Mucosa of gallbladder (tissue), 1 donor: ENCODE data around the gene VDAC1. TPM values are rescaled to one million over a fixed set of nuclear protein-coding genes. Genes with fewer than 3 reads are reported as not detected.
"Not testable (repeated sequence)": the region's sequence is repeated elsewhere in the genome, so short reads cannot be mapped to it uniquely, and the experiment has no call there.

ENCODE experiments used
- DNase-seq: peaks from one replicate; pipeline ENCODE4 v3.0.0-alpha.2; 2020; ENCODE audit warnings: low spot score
- total RNA-seq: library from RNA; stranded (reverse); gene quantifications from one replicate; pipeline ENCODE4 v1.2.1, GENCODE V29; 2021
- donor health status: DM: no; HTN: no; CAD: no.

The VDAC1 gene
- total RNA-seq, 1 donor from 2014 or later = 222 TPM

GRCh38 chr5:133942614-133943474 is 61.9 kb downstream of the VDAC1 start:
- DNase-seq = peak; percentile 42

- DNase-seq = no peak
Observed at GRCh38 chr5:133941456-133942196, 63.1 kb downstream of the VDAC1 start.

- DNase-seq = no peak
Observed at GRCh38 chr5:133939668-133940067, 65.1 kb downstream of the VDAC1 start.

DNA sequence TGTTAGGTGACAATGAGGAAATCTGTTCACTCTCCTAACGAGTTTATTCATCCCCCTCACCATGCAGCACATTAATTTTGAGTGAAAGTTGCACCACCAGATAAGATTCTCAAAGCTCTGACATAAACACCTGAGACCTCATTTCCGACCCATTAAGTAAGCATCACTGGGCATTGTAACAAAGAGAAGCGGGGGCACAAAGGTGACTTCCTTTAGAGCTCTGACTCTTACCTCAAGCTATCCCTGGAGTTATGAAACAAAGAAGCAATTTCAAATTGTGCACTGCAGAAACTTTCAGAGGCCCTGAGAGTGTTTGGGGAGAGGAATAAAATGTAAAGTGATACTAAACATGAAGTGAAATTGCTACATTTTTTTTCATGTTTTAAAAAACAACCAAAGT is 65.8 kb downstream of the VDAC1 start:
- DNase-seq = peak; percentile 29

DNA sequence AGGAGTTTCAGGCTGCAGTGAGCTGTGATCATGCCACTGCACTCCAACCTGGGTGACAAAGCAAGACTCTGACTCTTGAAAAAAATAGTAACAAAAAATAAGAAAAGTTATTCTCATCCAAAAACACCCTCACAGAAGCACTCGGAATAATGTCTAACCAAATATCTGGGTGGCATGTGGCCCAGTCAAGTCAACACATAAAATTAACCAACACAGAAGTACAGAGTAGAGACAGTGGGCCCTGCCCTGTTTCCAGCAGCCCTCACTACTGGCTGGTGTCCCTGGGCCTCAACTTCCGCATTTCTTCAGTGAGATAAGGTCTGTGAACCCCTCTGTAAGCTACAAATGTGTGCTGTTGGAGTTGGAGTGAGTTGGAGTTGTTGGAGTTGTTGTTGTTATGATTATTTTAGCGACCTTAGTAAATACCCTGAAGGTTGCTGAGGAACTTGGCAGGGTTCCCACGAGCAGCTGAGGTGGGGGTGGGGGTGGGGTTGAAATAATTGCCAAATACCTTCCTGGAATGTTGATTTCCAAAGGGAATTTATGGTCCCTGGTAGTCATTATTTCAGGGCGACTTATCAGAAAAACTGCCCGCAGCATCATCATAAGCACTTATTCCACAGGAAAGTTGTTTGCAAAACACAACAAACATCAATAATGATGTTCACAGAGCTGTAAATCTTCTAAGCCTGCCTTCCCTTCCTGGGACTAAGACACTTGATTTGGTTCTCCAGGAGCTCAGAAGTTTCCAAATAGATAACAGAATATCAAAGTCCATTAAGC is 66.5 kb downstream of the VDAC1 start:
- DNase-seq = peak; percentile 33

DNA sequence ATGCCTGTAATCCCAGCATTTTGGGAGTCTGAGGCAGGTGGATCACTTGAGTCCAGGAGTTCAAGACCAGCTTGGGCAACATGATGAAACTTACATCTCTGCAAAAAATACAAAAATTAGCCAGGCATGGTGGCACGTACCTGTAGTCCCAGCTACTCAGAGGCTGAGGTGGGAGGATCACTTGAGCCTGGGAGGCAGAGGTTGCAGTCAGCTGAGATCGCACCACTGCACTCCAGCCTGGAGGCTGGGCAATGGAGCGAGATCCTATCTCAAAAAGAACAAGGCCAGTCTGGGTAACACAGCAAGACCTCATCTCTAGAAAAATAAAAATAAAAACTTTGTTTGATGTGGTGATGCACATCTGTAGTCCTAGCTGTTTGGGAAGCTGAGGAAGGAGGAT is 67.1 kb downstream of the VDAC1 start:
- not testable (repeated sequence) for DNase-seq

- DNase-seq = no peak
Observed at GRCh38 chr5:133936651-133937015, 68.1 kb downstream of the VDAC1 start.

GRCh38 chr5:133935991-133936650 is 68.7 kb downstream of the VDAC1 start:
- not testable (repeated sequence) for DNase-seq

GRCh38 chr5:133935667-133935940 is 69.2 kb downstream of the VDAC1 start:
- no peak for DNase-seq

- DNase-seq = no peak
Observed at GRCh38 chr5:133934822-133935666, 69.7 kb downstream of the VDAC1 start.

- DNase-seq = no peak
Observed at GRCh38 chr5:133934311-133934710, 70.5 kb downstream of the VDAC1 start.

DNA sequence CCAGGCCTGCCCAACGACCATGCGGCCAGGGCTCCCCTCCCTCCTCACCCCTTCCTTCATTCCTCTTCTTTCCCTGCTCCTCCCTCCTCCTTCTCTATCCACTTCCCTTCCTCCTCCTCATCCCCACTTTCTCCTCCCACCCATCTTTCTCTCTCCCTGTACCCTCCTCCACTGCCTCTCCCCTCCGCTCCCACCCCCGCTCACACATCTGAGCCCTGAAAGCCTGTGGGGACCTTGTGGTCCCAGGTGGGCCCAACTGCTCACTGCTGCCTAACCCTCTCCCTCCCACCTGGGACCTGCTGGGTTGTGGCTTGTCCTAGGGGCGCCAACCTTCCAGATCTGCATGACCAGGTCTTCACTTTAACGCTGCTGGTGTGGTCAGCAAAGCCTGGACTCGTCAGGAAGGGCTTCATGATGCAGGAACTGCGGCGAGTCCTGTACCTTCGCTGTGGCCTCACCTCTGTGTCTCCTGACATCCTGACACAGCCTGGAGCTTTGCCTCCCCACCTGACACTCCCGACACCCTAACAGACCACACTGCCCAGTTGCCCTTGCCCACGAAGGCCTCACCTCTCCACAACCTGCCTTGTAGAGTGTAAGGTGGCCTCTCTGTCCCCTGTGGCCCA is 71.0 kb downstream of the VDAC1 start:
- no peak for DNase-seq

DNA sequence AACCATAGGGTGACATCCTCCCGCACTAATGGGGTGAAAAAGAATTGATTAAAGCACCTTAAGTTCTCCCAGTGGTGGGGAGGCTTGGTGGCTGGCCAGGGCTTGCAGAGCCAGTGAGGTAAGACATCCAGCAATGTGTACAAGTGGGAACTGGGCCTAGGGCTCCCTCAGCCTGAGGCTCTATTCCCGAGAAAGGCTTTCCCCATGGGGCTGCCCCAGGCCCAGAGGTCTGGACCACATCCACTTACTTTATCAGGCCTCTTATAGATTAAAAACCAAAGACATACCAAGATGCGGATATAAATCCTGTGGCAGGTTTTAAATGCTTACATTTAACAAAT is 71.6 kb downstream of the VDAC1 start:
- DNase-seq = no peak

- DNase-seq = no peak
Observed at GRCh38 chr5:133932441-133933168, 72.2 kb downstream of the VDAC1 start.

DNA sequence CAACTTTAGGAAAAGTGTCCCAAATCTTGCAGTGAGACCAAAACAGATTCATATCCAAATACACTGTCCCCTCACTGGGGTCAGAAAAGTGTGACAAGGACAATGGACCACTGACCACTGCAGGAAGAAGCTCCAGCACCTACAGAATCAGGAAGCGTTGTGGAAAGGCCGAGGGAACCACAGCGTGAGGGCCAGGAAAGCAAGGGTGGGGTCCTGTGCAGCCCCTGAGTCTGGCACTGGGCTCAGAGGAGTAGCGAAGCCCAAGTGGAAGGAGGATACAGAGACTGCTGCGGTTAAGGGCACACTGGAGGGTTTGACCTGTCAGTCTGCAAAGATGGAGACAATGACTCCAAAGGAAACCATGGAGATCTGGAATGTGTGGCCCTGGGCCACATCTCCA is 73.2 kb downstream of the VDAC1 start:
- DNase-seq = no peak

- DNase-seq = no peak
Observed at GRCh38 chr5:133930813-133931090, 74.0 kb downstream of the VDAC1 start.

- no peak for DNase-seq
Observed at GRCh38 chr5:133930061-133930812, 74.5 kb downstream of the VDAC1 start.

DNA sequence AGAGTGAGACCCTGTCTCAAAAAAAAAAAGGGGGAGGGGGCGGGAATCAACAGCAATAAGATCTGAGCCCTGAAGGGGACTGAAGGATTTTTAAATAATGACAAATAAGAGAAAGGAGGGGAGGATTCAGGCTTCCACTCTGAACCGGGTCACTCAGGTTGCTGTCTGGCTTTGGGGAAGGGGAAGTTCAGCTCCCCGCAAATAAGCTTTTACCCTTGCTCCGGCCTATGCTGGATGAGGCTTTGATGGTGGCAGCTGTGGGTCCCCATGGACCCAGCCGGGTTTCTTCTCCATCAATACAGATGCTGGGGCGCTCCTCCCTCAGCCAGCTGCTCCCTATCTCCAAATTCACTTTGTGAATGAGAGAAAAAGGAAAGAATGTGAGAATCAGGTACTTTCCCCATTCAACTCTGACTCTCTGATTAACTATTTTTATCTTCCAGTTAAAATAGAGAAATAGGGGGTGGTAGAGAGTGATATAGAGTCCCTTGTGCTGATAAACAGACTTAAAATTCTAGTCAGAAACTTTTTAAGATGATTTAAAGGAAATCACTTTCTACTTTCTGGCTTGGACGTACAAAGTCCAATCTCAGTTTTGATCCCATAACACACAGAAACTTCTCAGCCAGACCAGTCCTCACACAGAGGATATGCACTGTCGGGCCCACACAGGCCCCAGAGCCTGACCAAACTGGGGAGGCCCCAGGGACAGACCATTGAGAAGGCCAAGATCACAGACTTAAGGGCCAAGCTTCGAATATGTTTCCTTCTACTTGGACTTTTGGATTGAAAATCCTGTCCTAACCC is 76.0 kb downstream of the VDAC1 start:
- DNase-seq = no peak
